Mesendoderm (in vitro differentiated cells): ENCODE results near the gene LRRC32.

Experiments
- DNase-seq: peaks from one replicate; pipeline ENCODE4 v3.0.0; 2013
- H2AK5ac ChIP-seq: 2 replicates; pipeline ENCODE4 v1.6.1; 2013; ENCODE audit warnings: low read length, inconsistent platforms
- H2BK120ac ChIP-seq: 2 replicates; pipeline ENCODE4 v1.6.1; 2013; ENCODE audit warnings: low read depth, mild to moderate bottlenecking, low read length, moderate library complexity, mixed read lengths
- H2BK15ac ChIP-seq: replicated peaks from 2 replicates; pipeline ENCODE4 v1.6.1; 2013; ENCODE audit warnings: low read depth, mild to moderate bottlenecking, moderate library complexity
- H2BK5ac ChIP-seq: 2 replicates; pipeline ENCODE4 v1.6.1; 2013; ENCODE audit warnings: low read length, inconsistent platforms
- H3K18ac ChIP-seq: 2 replicates; pipeline ENCODE4 v1.6.1; 2013; ENCODE audit warnings: mild to moderate bottlenecking, low read length, mixed read lengths
- H3K23ac ChIP-seq: one replicate; pipeline ENCODE4 v1.6.1; 2013; ENCODE audit warnings: low read length
- H3K27ac ChIP-seq: 2 replicates; pipeline ENCODE4 v1.5.1; 2013; ENCODE audit warnings: low read depth, mild to moderate bottlenecking, inconsistent platforms, low read length, moderate library complexity
- H3K27me3 ChIP-seq: 2 replicates; pipeline ENCODE4 v1.6.1; 2013; ENCODE audit warnings: low read length, control low read depth, mild to moderate bottlenecking, inconsistent platforms; ENCODE audit not compliant: insufficient read depth, poor library complexity
- H3K36me3 ChIP-seq: 2 replicates; pipeline ENCODE4 v1.6.1; 2013; ENCODE audit warnings: low read length, inconsistent platforms; ENCODE audit not compliant: control insufficient read depth, insufficient read depth
- H3K4ac ChIP-seq: one replicate; pipeline ENCODE4 v1.6.1; 2013; ENCODE audit warnings: low read depth, mild to moderate bottlenecking, low read length, moderate library complexity
- H3K4me1 ChIP-seq: 2 replicates; pipeline ENCODE4 v1.6.1; 2013; ENCODE audit warnings: low read depth, low read length, inconsistent platforms; ENCODE audit not compliant: control insufficient read depth
- H3K4me2 ChIP-seq: 2 replicates; pipeline ENCODE4 v1.6.1; 2013; ENCODE audit warnings: low read length
- H3K4me3 ChIP-seq: 2 replicates; pipeline ENCODE4 v1.5.1; 2013; ENCODE audit warnings: mild to moderate bottlenecking, low read length
- H3K56ac ChIP-seq: one replicate; pipeline ENCODE4 v1.6.1; 2013; ENCODE audit warnings: low read length
- H3K79me1 ChIP-seq: 2 replicates; pipeline ENCODE4 v1.6.1; 2013; ENCODE audit warnings: low read length, inconsistent platforms
- H3K79me2 ChIP-seq: 2 replicates; pipeline ENCODE4 v1.6.1; 2013; ENCODE audit warnings: mild to moderate bottlenecking, low read length; ENCODE audit not compliant: control insufficient read depth, insufficient read depth
- H3K9ac ChIP-seq: 2 replicates; pipeline ENCODE4 v1.6.1; 2013; ENCODE audit warnings: low read length, inconsistent platforms
- H4K5ac ChIP-seq: one replicate; pipeline ENCODE4 v1.6.1; 2013; ENCODE audit warnings: low read length
- H4K8ac ChIP-seq: one replicate; pipeline ENCODE4 v1.6.1; 2013; ENCODE audit warnings: low read depth, mild to moderate bottlenecking, control low read depth, low read length, moderate library complexity
- WGBS: extraction: QIAGEN DNeasy Blood & Tissue Kit; methylation state at CpG from one replicate; pipeline ENCODE4 v1.1.7; 2013; ENCODE audit warnings: low lambda C conversion rate, missing lambda C conversion rate; ENCODE audit not compliant: insufficient coverage; ENCODE audit errors: extremely low coverage; 5-methylcytosine and 5-hydroxymethylcytosine counted together

Gene LRRC32

GRCh38 chr11:76662656-76663485 is 7.7 kb downstream of the LRRC32 start:
- no peaks in the 10 kb centered on the region for H3K79me2 ChIP-seq
- H3K4me2 ChIP-seq: no peak overlapping the region
- no peak overlapping the region for H3K27ac ChIP-seq
- H2BK15ac ChIP-seq: no peak overlapping the region
- no peaks in the 10 kb centered on the region for H3K27me3 ChIP-seq
- H4K8ac ChIP-seq: no peak overlapping the region
- no peak overlapping the region for H2AK5ac ChIP-seq
- no CpG with 5 or more reads among the region's 13 CpGs for WGBS
- no peak overlapping the region for H2BK120ac ChIP-seq
- H3K18ac ChIP-seq: no peak overlapping the region
- H3K23ac ChIP-seq: no peak overlapping the region
- no peak overlapping the region for H3K56ac ChIP-seq
- H2BK5ac ChIP-seq: no peak overlapping the region
- H3K4me1 ChIP-seq: no peaks in the 10 kb centered on the region
- no peaks in the 10 kb centered on the region for H3K79me1 ChIP-seq
- no peak overlapping the region for H3K4me3 ChIP-seq
- H3K4ac ChIP-seq: no peak overlapping the region
- H3K9ac ChIP-seq: no peak overlapping the region
- no peak for DNase-seq
- H4K5ac ChIP-seq: no peak overlapping the region
- H3K36me3 ChIP-seq: no peaks in the 10 kb centered on the region

- no peaks in the 10 kb centered on the region for H3K79me2 ChIP-seq
- no peak for DNase-seq
- no peak overlapping the region for H4K5ac ChIP-seq
- H3K4me1 ChIP-seq: no peaks in the 10 kb centered on the region
- H3K27ac ChIP-seq: no peak overlapping the region
- no peak overlapping the region for H3K56ac ChIP-seq
- WGBS: no CpG with 5 or more reads among the region's 6 CpGs
- no peak overlapping the region for H2BK15ac ChIP-seq
- H3K4me2 ChIP-seq: no peak overlapping the region
- H3K27me3 ChIP-seq: no peaks in the 10 kb centered on the region
- no peak overlapping the region for H2BK120ac ChIP-seq
- no peak overlapping the region for H2AK5ac ChIP-seq
- no peak overlapping the region for H3K4ac ChIP-seq
- H3K18ac ChIP-seq: no peak overlapping the region
- H3K9ac ChIP-seq: no peak overlapping the region
- no peak overlapping the region for H2BK5ac ChIP-seq
- no peaks in the 10 kb centered on the region for H3K79me1 ChIP-seq
- H3K36me3 ChIP-seq: no peaks in the 10 kb centered on the region
- no peak overlapping the region for H4K8ac ChIP-seq
- H3K4me3 ChIP-seq: no peak overlapping the region
- no peak overlapping the region for H3K23ac ChIP-seq
These were observed 8.6 kb downstream of the LRRC32 start for GRCh38 chr11:76661834-76662434.

DNA sequence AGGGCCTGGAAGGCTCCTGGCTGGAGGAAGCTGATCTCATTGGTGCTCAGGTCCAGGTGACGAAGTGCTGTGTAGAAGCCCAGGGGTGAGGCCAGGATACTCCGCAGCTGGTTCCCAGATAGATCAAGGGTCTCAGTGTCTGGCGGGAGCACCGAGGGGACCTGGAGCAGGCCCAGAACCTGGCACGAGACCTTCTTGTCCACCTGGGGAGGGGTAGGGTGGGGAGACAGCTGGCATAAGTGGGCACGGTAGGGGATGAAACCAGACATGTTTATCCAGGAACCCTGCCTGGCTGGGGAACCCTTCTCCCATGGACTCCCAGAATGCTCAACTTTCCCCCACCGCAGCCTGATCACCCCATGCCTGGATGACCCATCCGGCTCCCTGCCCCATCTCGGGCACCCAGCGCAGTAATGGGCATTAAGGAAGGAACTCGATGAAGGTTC is 9.2 kb downstream of the LRRC32 start:
- no peak overlapping the region for H2BK120ac ChIP-seq

GRCh38 chr11:76660533-76661305 is 9.8 kb downstream of the LRRC32 start:
- H4K8ac ChIP-seq: no peak overlapping the region
- no peak overlapping the region for H3K18ac ChIP-seq
- no peak overlapping the region for H3K27ac ChIP-seq
- H3K4me2 ChIP-seq: no peak overlapping the region
- H3K79me1 ChIP-seq: no peaks in the 10 kb centered on the region
- H3K9ac ChIP-seq: no peak overlapping the region
- H4K5ac ChIP-seq: no peak overlapping the region
- H3K23ac ChIP-seq: no peak overlapping the region
- H3K36me3 ChIP-seq: no peaks in the 10 kb centered on the region
- DNase-seq: no peak
- H3K79me2 ChIP-seq: no peaks in the 10 kb centered on the region
- WGBS: no CpG with 5 or more reads among the region's 34 CpGs
- no peaks in the 10 kb centered on the region for H3K27me3 ChIP-seq
- no peak overlapping the region for H2BK120ac ChIP-seq
- no peak overlapping the region for H3K4ac ChIP-seq
- H3K56ac ChIP-seq: no peak overlapping the region
- no peak overlapping the region for H2BK15ac ChIP-seq
- no peak overlapping the region for H3K4me3 ChIP-seq
- H2AK5ac ChIP-seq: no peak overlapping the region
- no peak overlapping the region for H2BK5ac ChIP-seq
- H3K4me1 ChIP-seq: no peaks in the 10 kb centered on the region

More for the DNA sequence above, 9.2 kb downstream of the LRRC32 start:
- Histone ChIP-seq H3K56ac (no peak overlapping the region), H4K5ac (no peak overlapping the region), H3K27me3 (no peaks in the 10 kb centered on the region), H4K8ac (no peak overlapping the region), H3K79me1 (no peaks in the 10 kb centered on the region), H3K4ac (no peak overlapping the region), H3K4me2 (no peak overlapping the region), H3K27ac (no peak overlapping the region), H2BK5ac (no peak overlapping the region), H3K9ac (no peak overlapping the region), H3K36me3 (no peaks in the 10 kb centered on the region), H3K4me3 (no peak overlapping the region), H2BK15ac (no peak overlapping the region), H3K18ac (no peak overlapping the region), H3K23ac (no peak overlapping the region), H3K4me1 (no peaks in the 10 kb centered on the region), H3K79me2 (no peaks in the 10 kb centered on the region), H2AK5ac (no peak overlapping the region)
- WGBS: no CpG with 5 or more reads among the region's 11 CpGs
- no peak for DNase-seq

DNA sequence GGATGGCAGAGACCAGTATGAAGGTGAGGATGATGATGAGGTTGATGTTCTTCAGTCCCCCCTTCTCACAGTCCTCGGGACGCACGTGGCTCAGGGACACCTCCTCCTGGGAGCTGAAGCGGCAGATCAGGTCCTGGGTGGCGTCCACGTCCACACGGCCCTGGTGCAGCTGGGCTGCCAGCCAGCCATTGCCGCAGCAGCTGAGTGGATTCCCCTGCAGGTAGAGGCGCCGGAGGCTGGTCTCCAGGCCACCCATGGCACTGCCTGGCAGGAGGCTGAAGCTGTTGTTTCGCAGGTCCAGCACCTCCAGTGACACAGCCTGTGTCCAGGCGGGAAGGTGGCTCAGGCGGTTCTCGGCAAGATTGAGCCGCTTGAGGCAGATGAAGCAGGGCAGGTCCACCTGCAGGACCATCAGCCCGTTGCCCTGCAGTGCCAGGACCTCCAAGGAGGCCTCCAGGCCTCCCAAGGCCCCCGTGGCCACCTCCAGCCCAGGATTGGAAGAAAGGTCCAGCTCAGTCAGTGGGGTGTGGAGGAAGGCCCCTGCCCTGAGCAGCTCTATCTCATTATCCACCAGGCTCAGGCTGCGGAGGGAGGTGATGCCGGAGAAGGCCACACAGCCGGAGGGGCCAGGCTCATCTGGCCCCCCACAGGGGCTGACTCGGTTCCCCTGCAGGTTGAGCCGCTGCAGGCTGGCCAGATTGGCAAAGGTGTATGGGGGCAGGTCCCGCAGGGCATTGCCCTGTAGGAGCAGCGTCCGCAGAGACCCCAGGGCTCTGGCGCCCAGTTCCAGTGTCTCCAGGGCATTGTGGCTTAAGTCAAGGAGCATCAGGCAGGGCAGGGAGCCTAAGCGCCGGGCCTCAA is 10.6 kb downstream of the LRRC32 start:
- Histone ChIP-seq H2BK15ac (no peak overlapping the region), H3K79me1 (no peaks in the 10 kb centered on the region), H4K8ac (no peak overlapping the region), H2BK5ac (no peak overlapping the region), H3K79me2 (no peaks in the 10 kb centered on the region), H3K36me3 (no peaks in the 10 kb centered on the region), H2BK120ac (no peak overlapping the region), H3K27ac (no peak overlapping the region), H3K4me1 (no peaks in the 10 kb centered on the region), H4K5ac (no peak overlapping the region), H2AK5ac (no peak overlapping the region), H3K9ac (no peak overlapping the region), H3K56ac (no peak overlapping the region), H3K4ac (no peak overlapping the region), H3K18ac (no peak overlapping the region), H3K23ac (no peak overlapping the region), H3K4me2 (no peak overlapping the region), H3K4me3 (no peak overlapping the region), H3K27me3 (no peaks in the 10 kb centered on the region)
- DNase-seq: no peak
- no CpG with 5 or more reads among the region's 28 CpGs for WGBS
